Endothelial cell of umbilical vein (primary cell): ENCODE measurements around the gene BZW1. TPM values are rescaled to one million over a fixed set of nuclear protein-coding genes. Genes with fewer than 3 reads are reported as not detected.

ENCODE experiments used
- BruUV-seq: library from RNA; stranded (reverse); fragments of 400-500 nt; replicated peaks from 2 replicates; lab custom pipeline; 2021; lab: Mats Ljungman, UMichigan
- CTCF ChIA-PET: fragments of 300-600, 350-600 bp; sonication (Branson Sonifier 250); formaldehyde crosslinking; loops from one replicate; lab custom pipeline; 2021; ENCODE audit warnings: antibody characterized with exemption, inconsistent platforms; lab: Charles Lee
- POLR2A ChIA-PET: fragments of 300-600, 350-600 bp; sonication (Branson Sonifier 250); formaldehyde crosslinking; loops from one replicate; lab custom pipeline; 2021; ENCODE audit warnings: antibody characterized with exemption, inconsistent platforms; lab: Charles Lee
- DNase-seq: peaks from one replicate; pipeline ENCODE4 v3.0.0-alpha.2; 2011; ENCODE audit warnings: low read depth, low spot score
- FAIRE-seq: peaks from 2 replicates; lab custom pipeline; 2011; peaks lifted over from hg19 to GRCh38; lab: Jason Lieb, UNC
- H2AFZ ChIP-seq: 2 replicates; pipeline ENCODE4 v1.6.0; 2012; ENCODE audit warnings: low read depth, low read length, control low read depth, inconsistent platforms
- H3K27ac ChIP-seq: 2 replicates; pipeline ENCODE4 v1.5.1; 2011; ENCODE audit warnings: low read depth, mild to moderate bottlenecking, control low read depth, low read length, moderate library complexity; ENCODE audit not compliant: insufficient read depth
- H3K27me3 ChIP-seq, 2 experiments: 2 replicates each; pipeline versions ENCODE4 v1.6.0 to v1.6.1; 2011; ENCODE audit warnings: low read length in 2 of 2, mixed read lengths in 1 of 2; ENCODE audit not compliant: control insufficient read depth in 2 of 2, insufficient read depth in 2 of 2
- H3K36me3 ChIP-seq, 2 experiments: 2 replicates in 1 of 2; 3 replicates in 1 of 2; pipeline ENCODE4 v1.5.1; 2011; ENCODE audit warnings: low read length in 2 of 2, mild to moderate bottlenecking in 1 of 2, moderate library complexity in 1 of 2; ENCODE audit not compliant: control insufficient read depth in 2 of 2, insufficient read depth in 2 of 2; ENCODE audit errors: extremely low read depth in 1 of 2
- H3K4me1 ChIP-seq: 3 replicates; pipeline ENCODE4 v1.5.1; 2011; ENCODE audit warnings: mild to moderate bottlenecking, low read length; ENCODE audit not compliant: control insufficient read depth, insufficient read depth; ENCODE audit errors: extremely low read depth
- H3K4me2 ChIP-seq: 2 replicates; pipeline ENCODE4 v1.6.1; 2011; ENCODE audit warnings: low read length, control low read depth, mixed read lengths; ENCODE audit not compliant: insufficient read depth
- H3K4me3 ChIP-seq, 3 experiments: fragments of 200-600 bp in 1 of 3; sonication (generic), shearing (Covaris generic) in 1 of 3; replicated peaks in 1 of 3; 2 replicates each; pipeline ENCODE4 v1.5.1; 2011 to 2016; ENCODE audit warnings: control low read depth in 3 of 3, low read length in 3 of 3, mild to moderate bottlenecking in 2 of 3, inconsistent platforms in 1 of 3, low read depth in 1 of 3, moderate library complexity in 1 of 3; ENCODE audit not compliant: insufficient read depth in 1 of 3
- H3K79me2 ChIP-seq: 2 replicates; pipeline ENCODE4 v1.6.0; 2012; ENCODE audit warnings: low read length, inconsistent platforms; ENCODE audit not compliant: control insufficient read depth, insufficient read depth
- H3K9ac ChIP-seq: replicated peaks from 2 replicates; pipeline ENCODE3; 2011; ENCODE audit warnings: low read length, control low read depth; ENCODE audit not compliant: insufficient read depth; ENCODE audit errors: extremely low read depth
- H3K9me1 ChIP-seq: replicated peaks from 3 replicates; pipeline ENCODE4 v1.6.0; 2011; ENCODE audit warnings: mild to moderate bottlenecking, low read length; ENCODE audit not compliant: control insufficient read depth, insufficient read depth; ENCODE audit errors: extremely low read depth
- H3K9me3 ChIP-seq: replicated peaks from 2 replicates; pipeline ENCODE4 v1.5.1; 2012; ENCODE audit warnings: low read length, inconsistent platforms; ENCODE audit not compliant: control insufficient read depth, insufficient read depth
- H4K20me1 ChIP-seq: replicated peaks from 2 replicates; pipeline ENCODE3; 2011; ENCODE audit warnings: mild to moderate bottlenecking, low read length; ENCODE audit not compliant: control insufficient read depth, insufficient read depth; ENCODE audit errors: extremely low read depth
- CTCF ChIP-seq, 2 donors: IDR thresholded peaks; 1 replicate in 1 of 2; 2 replicates in 1 of 2; pipeline ENCODE4 v1.5.1; 2011; ENCODE audit warnings: low read length in 2 of 2, mild to moderate bottlenecking in 2 of 2, moderate library complexity in 2 of 2, control low read depth in 1 of 2, inconsistent platforms in 1 of 2, low read depth in 1 of 2; ENCODE audit not compliant: insufficient read depth in 1 of 2; ENCODE audit errors: extremely low read depth in 1 of 2
- EZH2 ChIP-seq: IDR thresholded peaks from 2 replicates; pipeline ENCODE4 v1.6.1; 2012; ENCODE audit warnings: borderline replicate concordance, low read depth, mild to moderate bottlenecking, moderate library complexity, low read length, inconsistent platforms; ENCODE audit not compliant: severe bottlenecking
- FOS ChIP-seq: IDR thresholded peaks from 2 replicates; pipeline ENCODE4 v1.6.1; 2011; ENCODE audit warnings: mild to moderate bottlenecking, low read length, moderate library complexity, borderline replicate concordance; ENCODE audit not compliant: insufficient read depth
- JUN ChIP-seq: IDR thresholded peaks from 2 replicates; pipeline ENCODE4 v1.6.1; 2011; ENCODE audit warnings: borderline replicate concordance, low read depth; ENCODE audit not compliant: insufficient read length, insufficient read depth
- MYC ChIP-seq: IDR thresholded peaks from one replicate; pipeline ENCODE4 v1.6.1; 2011; ENCODE audit warnings: mild to moderate bottlenecking, low read depth, low read length
- POLR2A ChIP-seq: IDR thresholded peaks from 2 replicates; pipeline ENCODE4 v1.6.1; 2012; ENCODE audit warnings: low read depth, mild to moderate bottlenecking, control low read depth, low read length
- POLR2AphosphoS5 ChIP-seq: IDR thresholded peaks from 2 replicates; pipeline ENCODE4 v1.6.1; 2012; ENCODE audit warnings: low read depth, mild to moderate bottlenecking, control low read depth, low read length, moderate library complexity; ENCODE audit not compliant: insufficient read depth
- dilution Hi-C: fragments of 300-500 bp; cut with MboI; formaldehyde crosslinking; loops from one replicate; pipeline ENCODE4 v1.15.0; 2019; ENCODE audit warnings: low sequenced_read_pairs; ENCODE audit not compliant: extremely low pct_ligation_motif_present
- intact Hi-C: fragments of 100-400 bp; cut with micrococcal nuclease; formaldehyde crosslinking; loops from one replicate; pipeline ENCODE4 v1.10.0; 2022
- polyA plus RNA-seq, 4 experiments: library from polyadenylated mRNA; depleted of rRNA in 3 of 4; stranded (reverse) in 3 of 4; unstranded in 1 of 4; fragments of >200 nt; gene quantifications; 2 replicates each; pipeline versions ENCODE4 v1.2.1 to v1.2.3, GENCODE V29; 2011 to 2012; ENCODE audit warnings: missing spikeins in 1 of 4
- total RNA-seq: library from RNA; stranded (reverse); gene quantifications from 2 replicates; pipeline ENCODE4 v1.2.3, GENCODE V29; 2021

BZW1 gene
- total and polyA plus RNA-seq, 2 donors (not counting 3 experiments of a cell fraction or from before 2014, with no cell fraction given): 174 to 353 TPM

GRCh38 chr2:200845194-200845593 lies 33.5 kb downstream of the BZW1 start:
- Histone ChIP-seq H3K27me3 (no peaks in the 10 kb centered on the region), H3K79me2 (no peaks in the 10 kb centered on the region), H4K20me1 (no peaks in the 10 kb centered on the region), H3K9ac (no peak overlapping the region), H3K4me2 (no peak overlapping the region), H3K27ac (no peak overlapping the region), H3K9me3 (no peaks in the 10 kb centered on the region), H2AFZ (no peak overlapping the region), H3K4me1 (no peaks in the 10 kb centered on the region), H3K4me3 (no peak overlapping the region), H3K9me1 (no peaks in the 10 kb centered on the region), H3K36me3 (no peaks in the 10 kb centered on the region)
- no TSS peak for BruUV-seq
- ChIA-PET CTCF (interaction anchor here (1.4 to 2.9 kb wide), 3 partner anchors 18 to 110 kb away, joined by 3 to 10 read pairs (median 3); no protein-coding TSS in a partner anchor), POLR2A (no interaction called here)
- dilution Hi-C loops (no loop called here), intact Hi-C loops (no loop called here)
- FAIRE-seq (no peak), DNase-seq (no peak)
- TF ChIP-seq FOS (no peak), EZH2 (no peak), CTCF (IDR thresholded peaks at IDR 0.05; ENCODE audit: extremely low read depth in 1 of 2, insufficient read depth in 1 of 2, low read depth in 1 of 2, low read length in 2 of 2) (no peak), POLR2A (no peak), POLR2AphosphoS5 (no peak), JUN (no peak), MYC (no peak)
